HG02885 (cell line): ENCODE measurements around the gene ZFYVE28.
A peak's percentile ranks its signal among the peaks of the same experiment; 100 is the strongest.
"Not testable (repeated sequence)": the region's sequence is repeated elsewhere in the genome, so short reads cannot be mapped to it uniquely, and the experiment has no call there.

ENCODE experiments used
- ATAC-seq: cut with Tn5 transposase; IDR thresholded peaks from one replicate; pipeline ENCODE4 v1.9.1; 2021; ENCODE audit warnings: mild to moderate bottlenecking; ENCODE audit not compliant: unreplicated experiment, poor library complexity

ZFYVE28 gene

GRCh38 chr4:2417765-2418649 lies at the start of gene ZFYVE28:
ZFYVE28 (minus strand) TSS chr4:2418645; CDS start chr4:2418323, 322 bp downstream.
- ATAC-seq, result no peak

DNA sequence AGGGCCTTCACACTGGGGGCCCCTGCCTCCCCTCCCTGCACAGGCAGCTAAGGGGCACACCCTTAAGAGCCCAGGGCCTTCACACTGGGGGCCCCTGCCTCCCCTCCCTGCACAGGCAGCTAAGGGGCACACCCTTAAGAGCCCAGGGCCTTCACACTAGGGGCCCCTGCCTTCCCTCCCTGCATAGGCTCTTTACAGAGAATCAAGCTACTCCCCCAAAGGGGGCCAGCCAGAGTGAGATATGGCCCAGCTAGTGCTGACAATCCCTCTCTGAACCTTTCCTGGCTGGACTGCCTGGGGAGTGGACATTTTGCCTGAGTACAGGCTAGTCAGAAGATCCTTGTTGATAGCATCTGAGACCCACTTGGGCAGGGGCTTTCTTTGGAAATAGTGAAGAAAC lies 47.1 kb upstream of the ZFYVE28 start:
- ATAC-seq, result not testable (repeated sequence)

- ATAC-seq, result no peak
These were observed 46.6 kb upstream of the ZFYVE28 start for GRCh38 chr4:2465032-2465431.

DNA sequence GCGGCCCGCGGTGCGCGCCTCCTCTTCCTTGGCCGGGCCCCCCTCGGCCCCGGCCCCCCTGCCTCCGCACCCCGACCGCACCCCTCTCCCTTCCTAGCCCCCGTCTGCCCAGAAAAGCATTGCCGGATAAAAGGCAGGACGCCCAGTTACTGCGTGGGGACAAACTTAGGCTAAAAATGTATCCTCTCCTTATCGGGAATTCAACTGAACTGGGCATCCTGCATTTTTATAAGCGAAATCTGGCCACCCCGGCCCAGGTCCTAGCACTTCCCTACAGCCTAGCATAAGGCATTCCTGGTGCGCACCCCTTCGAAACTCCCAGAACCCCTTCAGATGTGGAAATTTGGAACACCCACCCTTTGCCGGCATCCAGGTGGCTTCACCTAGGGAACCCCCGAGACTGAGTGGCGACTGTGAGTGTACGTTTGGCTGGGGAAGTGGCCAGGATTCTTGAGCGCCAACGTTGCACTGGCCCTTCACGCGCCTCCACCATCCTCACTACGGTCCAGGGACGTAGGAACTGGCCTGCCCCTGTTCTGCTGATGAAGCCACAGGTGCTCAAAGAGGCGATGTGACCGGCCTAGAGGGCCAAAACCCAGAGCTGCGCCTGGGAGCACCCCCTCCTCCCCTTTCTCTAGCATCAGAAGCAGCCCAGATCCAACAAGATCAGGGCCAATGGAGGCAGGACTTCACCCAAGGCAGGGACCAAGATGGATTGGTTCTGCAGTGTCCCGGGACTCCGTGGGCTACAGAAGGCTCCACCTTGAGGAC lies 44.7 kb upstream of the ZFYVE28 start:
- no peak for ATAC-seq

DNA sequence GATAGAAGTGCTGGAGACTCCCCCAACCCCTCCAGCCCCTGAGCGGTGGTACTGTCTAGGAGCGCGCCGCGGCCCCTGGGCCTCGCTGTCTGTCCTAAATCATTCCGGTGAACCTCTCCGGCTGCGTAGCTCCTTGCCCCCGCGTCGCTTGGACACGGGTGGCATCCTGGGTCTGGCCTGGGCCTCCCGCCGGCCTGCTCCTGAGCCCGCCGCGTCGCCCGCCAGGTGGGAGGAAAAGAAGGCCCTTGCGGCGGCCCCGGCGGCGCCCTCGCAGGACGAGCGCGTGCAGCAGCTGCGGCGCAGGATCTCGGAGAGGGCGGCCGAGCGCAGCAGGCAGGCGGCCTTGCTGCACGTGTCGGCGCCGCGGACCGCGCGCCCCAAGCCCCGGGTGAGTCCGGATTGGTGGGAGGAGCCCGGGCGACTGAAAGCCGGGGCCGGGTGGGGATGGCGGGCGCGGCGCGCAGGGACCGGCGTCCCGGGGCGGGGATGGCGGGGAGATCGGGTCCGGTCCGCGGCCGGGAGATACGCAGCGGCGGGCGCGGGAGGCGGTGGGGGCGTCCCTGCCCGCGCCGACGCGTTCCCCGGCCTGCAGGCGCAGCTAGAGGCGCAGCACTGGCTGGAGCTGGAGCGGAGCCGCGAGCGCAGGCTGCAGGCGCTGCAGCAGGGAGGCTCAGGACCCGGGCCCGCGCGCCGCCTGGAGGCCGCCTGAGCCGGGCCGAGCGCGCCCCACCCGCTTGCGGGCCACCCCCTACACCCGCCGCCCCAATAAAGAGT lies 44.0 kb upstream of the ZFYVE28 start:
- peak; percentile 91 for ATAC-seq

DNA sequence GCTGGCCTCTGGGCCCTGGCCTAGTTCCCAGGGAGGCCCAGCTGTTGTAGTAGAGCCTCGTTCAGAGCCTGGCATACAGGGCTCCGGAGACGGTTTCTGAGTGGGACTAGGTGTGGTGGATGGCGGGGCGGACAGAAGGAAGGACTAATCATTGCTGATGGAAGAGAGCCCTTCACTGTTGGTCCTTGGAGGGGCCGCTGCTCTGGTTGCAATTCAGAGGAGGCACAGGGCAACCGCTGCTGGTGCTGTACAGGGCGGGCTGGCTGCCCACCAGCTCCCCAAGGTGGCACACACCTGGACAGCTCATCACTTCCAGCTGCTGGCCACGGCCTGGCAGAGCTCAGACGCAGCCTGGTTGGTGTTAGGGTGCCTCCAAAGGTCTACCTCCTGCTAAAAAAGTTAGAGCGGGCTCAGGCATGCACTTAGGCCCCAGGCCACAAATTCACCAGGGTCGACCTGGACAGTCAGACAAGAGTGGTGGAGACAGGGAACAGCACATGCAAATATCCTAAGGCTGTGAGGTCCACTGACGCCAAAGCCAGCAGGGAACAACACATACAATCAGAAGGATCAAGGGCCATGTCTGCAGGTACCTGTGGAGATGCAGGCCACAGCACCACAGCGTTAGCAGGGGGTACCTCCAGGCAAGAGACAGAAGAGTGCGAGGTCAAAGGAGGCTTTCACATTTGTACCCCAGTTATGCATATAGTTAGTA lies 43.0 kb upstream of the ZFYVE28 start:
- no peak for ATAC-seq

GRCh38 chr4:2459589-2460349 lies 41.3 kb upstream of the ZFYVE28 start:
- ATAC-seq, result no peak

DNA sequence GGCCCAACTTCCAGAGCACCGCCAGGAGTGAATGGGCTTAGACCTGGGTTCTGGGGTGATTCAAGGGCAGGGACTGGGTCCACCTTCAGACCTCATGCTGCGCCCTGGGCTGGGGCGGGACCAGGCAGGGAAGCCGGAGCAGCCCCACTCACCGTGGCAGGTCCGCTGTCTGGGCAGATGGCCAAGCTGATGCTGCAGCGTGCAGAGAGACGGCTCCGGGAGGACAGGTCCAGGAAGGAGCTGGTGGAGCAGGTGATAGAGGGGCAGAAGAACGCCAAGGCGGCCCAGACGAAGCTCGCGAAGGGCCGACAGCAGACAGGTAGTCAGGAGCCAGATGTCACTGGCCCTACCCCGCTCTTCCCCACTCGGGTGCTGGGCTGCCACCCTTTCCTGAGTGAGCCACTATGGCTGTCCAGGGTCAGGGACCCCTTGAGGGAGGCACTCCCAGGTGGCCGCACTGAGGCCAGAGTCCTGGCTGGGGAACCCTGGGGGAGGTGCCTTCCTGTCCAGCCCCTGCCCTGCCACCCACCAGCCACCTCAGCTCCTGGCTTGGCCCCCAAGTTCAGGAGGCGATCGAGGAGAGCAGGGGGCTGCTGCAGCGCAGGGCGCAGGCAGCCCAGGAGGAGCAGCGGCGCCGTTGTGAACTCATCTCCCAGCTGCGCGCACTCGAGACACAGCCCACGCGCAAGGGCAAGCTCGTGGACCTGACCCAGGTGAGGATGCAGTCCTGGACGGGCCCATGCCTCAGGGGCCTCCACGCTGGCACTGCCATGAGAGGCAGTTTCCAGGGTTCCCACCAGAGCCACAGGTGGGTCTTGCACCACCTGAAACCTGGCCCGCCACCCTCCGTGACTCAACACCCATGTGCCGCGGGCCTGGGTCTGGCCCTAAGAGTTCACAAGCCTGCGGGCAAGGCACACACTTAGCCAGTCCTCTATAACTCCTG lies 40.4 kb upstream of the ZFYVE28 start:
- no peak for ATAC-seq

DNA sequence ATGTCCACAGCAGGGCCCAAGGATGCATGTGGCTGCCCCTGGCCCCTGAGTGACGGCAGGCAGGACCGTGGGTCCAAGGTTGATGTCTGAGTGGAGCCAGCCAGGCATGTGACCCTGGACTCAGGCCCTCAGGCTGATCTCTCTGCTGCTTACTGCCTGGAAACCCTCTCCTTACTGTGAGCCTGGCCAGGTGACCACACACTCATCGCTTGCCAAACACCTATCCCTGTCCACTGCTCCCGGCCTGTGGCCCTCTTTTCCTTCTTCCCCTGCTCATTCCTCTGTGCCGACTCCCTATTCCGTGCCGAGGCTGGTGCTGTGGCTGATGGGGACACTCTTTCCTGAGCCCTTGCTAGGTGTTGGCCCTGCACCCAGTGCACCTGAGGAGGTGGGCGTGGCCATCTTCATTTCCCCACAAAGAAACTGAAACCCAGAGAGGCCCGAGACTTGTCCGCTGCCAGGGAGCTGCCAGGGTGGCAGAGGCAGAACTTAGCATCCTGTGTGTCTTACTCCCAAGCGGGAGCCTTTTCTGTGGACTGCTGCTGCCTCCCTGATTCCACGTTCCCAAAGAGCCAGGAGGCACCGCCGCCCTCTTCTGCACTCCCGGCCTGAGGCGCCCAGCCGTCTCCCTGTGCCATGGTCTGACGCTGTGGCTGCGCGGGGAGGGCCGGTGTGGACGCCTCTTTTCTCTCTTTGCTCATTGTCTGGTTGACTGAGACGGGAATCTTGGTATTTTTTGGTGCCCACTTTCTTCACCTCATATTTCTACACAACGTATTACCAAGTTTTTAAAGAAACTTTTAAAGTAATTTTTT lies 39.2 kb upstream of the ZFYVE28 start:
- ATAC-seq, result no peak

- no peak for ATAC-seq
These were observed 33.7 kb upstream of the ZFYVE28 start for GRCh38 chr4:2451821-2452785.

DNA sequence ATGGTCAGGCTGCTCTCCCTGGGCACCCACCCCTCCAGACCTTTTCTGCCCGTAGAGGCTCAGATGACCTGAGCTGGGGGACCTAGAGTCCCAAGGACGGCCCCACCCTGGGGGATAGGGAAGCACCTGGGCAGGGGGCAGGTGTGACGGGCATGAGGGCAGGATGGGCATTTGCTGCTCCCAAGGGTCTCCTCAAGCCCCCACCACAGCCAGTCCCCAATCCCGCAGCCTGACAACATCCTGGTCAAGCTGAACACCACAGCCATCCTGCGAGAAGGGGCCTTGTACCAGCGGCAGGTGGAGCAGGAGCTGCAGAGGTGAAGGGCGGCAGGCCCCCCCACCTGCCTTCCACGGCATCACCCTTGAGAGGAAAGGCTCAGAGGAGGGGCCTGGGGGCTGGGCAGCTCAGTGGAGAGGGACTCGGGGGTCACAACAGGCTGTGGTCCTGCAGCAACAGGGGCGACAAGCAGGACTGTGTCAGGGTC lies 32.6 kb upstream of the ZFYVE28 start:
- no peak for ATAC-seq

- no peak for ATAC-seq
These were observed 32.1 kb upstream of the ZFYVE28 start for GRCh38 chr4:2450394-2451035.

DNA sequence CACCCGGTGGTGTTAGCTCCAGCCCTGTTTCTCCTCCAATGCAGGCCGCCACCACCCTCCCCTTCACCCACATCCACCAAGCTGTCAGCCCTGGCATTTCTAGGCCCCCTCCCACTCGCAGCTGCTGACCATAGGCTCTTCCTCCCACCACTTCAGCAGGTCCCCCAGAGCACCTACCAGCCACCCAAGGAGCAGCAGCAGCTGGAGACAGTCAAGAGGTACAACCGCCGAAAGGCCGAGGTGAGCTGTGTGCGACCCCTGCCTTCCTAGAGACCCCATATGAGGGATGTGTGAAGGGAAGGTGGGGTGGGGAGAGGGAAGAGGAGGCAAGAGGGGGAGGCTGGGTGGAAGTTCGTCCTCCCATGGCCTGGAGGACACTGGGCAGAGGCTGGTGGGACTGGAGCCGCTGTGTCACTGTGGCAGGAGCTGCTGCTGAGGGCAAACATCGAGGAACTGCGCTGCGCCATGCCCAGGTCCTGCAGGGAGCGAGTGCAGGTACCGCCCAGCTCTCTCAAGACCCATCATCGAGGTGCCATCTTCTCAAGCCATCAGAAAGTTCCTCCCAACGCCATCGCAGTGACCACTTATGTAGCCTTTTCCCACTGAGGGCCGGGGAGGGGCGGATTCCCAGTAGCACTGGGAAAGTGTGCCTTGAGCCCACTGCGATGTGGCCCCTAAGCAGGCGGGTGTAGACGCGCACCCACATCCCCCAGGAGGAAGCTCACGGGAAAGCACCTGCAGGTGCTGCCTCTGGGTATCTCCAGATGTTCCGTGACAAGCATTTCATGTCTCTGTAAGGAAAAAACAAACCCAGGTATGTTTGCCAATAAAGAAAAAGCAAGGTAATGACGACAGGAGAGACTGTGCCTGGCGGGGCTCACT lies 31.3 kb upstream of the ZFYVE28 start:
- ATAC-seq, result no peak

GRCh38 chr4:2449051-2449450 lies 30.6 kb upstream of the ZFYVE28 start:
- ATAC-seq, result no peak

- no peak for ATAC-seq
These were observed 30.1 kb upstream of the ZFYVE28 start for GRCh38 chr4:2448589-2448988.
